Ishikawa (cell line): ENCODE results near the gene NEURL2.

Source experiments
- CEBPB ChIP-seq: IDR thresholded peaks from 2 replicates; pipeline ENCODE4 v1.6.1; 2012
- CREB1 ChIP-seq: IDR thresholded peaks from 2 replicates; pipeline ENCODE4 v1.6.1; 2012; ENCODE audit warnings: low read depth
- EGR1 ChIP-seq: IDR thresholded peaks from 2 replicates; pipeline ENCODE4 v1.6.1; 2012
- EP300 ChIP-seq: IDR thresholded peaks from 2 replicates; pipeline ENCODE4 v1.6.1; 2012; ENCODE audit warnings: borderline replicate concordance
- FOXM1 ChIP-seq: IDR thresholded peaks from 2 replicates; pipeline ENCODE4 v1.6.1; 2012; ENCODE audit warnings: low read depth, borderline replicate concordance
- NFIC ChIP-seq: IDR thresholded peaks from 2 replicates; pipeline ENCODE4 v1.6.1; 2012
- RAD21 ChIP-seq: IDR thresholded peaks from 2 replicates; pipeline ENCODE4 v1.6.1; 2012; ENCODE audit warnings: low read depth
- TAF1 ChIP-seq: IDR thresholded peaks from 2 replicates; pipeline ENCODE4 v1.6.1; 2012; ENCODE audit warnings: low read depth, mild to moderate bottlenecking
- TCF12 ChIP-seq: IDR thresholded peaks from 2 replicates; pipeline ENCODE4 v1.6.1; 2012; ENCODE audit warnings: low read depth
- TEAD4 ChIP-seq: IDR thresholded peaks from 2 replicates; pipeline ENCODE4 v1.6.1; 2012
- YY1 ChIP-seq: IDR thresholded peaks from 2 replicates; pipeline ENCODE4 v1.6.1; 2012; ENCODE audit warnings: low read depth
- ZBTB7A ChIP-seq: IDR thresholded peaks from 2 replicates; pipeline ENCODE4 v1.6.1; 2012; ENCODE audit warnings: low read depth
- TF ChIP-seq, protein P1 (sequence below): IDR thresholded peaks from 2 replicates; pipeline ENCODE4 v1.6.1; 2012; ENCODE audit warnings: low read depth, mild to moderate bottlenecking
- TF ChIP-seq, protein P2 (sequence below): IDR thresholded peaks from 2 replicates; pipeline ENCODE4 v1.6.1; 2012
- TF ChIP-seq, protein P3 (sequence below): IDR thresholded peaks from 2 replicates; pipeline ENCODE4 v1.6.1; 2012

The NEURL2 gene

GRCh38 chr20:45926731-45927070 lies 35.7 kb upstream of the NEURL2 start:
- no peak for TF ChIP-seq TCF12
- no peak for TF ChIP-seq RAD21
- no peak for TF ChIP-seq EP300
- no peak for TF ChIP-seq CREB1
- TF ChIP-seq, protein P1, sequence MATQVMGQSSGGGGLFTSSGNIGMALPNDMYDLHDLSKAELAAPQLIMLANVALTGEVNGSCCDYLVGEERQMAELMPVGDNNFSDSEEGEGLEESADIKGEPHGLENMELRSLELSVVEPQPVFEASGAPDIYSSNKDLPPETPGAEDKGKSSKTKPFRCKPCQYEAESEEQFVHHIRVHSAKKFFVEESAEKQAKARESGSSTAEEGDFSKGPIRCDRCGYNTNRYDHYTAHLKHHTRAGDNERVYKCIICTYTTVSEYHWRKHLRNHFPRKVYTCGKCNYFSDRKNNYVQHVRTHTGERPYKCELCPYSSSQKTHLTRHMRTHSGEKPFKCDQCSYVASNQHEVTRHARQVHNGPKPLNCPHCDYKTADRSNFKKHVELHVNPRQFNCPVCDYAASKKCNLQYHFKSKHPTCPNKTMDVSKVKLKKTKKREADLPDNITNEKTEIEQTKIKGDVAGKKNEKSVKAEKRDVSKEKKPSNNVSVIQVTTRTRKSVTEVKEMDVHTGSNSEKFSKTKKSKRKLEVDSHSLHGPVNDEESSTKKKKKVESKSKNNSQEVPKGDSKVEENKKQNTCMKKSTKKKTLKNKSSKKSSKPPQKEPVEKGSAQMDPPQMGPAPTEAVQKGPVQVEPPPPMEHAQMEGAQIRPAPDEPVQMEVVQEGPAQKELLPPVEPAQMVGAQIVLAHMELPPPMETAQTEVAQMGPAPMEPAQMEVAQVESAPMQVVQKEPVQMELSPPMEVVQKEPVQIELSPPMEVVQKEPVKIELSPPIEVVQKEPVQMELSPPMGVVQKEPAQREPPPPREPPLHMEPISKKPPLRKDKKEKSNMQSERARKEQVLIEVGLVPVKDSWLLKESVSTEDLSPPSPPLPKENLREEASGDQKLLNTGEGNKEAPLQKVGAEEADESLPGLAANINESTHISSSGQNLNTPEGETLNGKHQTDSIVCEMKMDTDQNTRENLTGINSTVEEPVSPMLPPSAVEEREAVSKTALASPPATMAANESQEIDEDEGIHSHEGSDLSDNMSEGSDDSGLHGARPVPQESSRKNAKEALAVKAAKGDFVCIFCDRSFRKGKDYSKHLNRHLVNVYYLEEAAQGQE: no peak
- TF ChIP-seq ZBTB7A: no peak
- TF ChIP-seq CEBPB: no peak
- TF ChIP-seq EGR1: no peak
- TF ChIP-seq NFIC: no peak
- TF ChIP-seq, protein P2, sequence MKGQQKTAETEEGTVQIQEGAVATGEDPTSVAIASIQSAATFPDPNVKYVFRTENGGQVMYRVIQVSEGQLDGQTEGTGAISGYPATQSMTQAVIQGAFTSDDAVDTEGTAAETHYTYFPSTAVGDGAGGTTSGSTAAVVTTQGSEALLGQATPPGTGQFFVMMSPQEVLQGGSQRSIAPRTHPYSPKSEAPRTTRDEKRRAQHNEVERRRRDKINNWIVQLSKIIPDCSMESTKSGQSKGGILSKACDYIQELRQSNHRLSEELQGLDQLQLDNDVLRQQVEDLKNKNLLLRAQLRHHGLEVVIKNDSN: no peak
- no peak for TF ChIP-seq TAF1
- TF ChIP-seq, protein P3, sequence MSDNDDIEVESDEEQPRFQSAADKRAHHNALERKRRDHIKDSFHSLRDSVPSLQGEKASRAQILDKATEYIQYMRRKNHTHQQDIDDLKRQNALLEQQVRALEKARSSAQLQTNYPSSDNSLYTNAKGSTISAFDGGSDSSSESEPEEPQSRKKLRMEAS: no peak
- TF ChIP-seq YY1: no peak
- no peak for TF ChIP-seq TEAD4
- TF ChIP-seq FOXM1: no peak

DNA sequence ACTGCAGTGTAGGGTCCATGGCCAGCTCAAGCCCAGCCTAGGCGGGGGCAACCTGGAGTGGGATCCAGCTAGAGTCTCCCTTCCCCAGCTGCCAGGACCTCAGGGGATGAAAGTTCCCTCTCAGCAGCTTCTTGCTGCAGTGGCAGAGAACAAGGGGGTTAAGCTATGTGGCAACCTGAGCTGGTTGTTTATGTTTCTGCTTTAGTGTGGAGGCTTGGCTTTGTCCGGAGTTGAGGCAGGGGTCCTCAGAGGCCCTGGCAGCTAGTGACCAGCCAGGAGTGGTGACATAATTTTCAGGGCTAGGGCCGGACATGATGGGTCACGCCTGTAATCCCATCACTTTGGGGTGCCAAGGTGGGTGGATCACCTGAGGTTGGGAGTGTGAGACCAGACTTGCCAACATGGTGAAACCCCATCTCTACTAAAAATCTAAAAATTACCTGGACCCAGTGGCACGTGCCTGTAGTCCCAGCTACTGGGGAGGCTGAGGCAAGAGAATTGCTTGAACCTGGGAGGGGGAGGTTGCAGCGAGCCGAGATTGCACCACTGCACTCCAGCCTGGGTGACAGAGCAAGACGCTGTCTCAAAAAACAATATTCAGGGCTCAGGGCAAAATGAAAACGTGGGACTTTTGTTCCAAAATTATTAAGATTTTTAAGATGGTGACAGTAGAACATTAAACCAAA lies 35.0 kb upstream of the NEURL2 start:
- TF ChIP-seq RAD21 (no peak), NFIC (no peak), YY1 (no peak), EGR1 (no peak), CEBPB (no peak), FOXM1 (no peak), TEAD4 (no peak), TAF1 (no peak), EP300 (no peak), TCF12 (no peak), CREB1 (no peak), ZBTB7A (no peak)
- TF ChIP-seq, protein P1: no peak
- TF ChIP-seq, protein P2: no peak
- TF ChIP-seq, protein P3: no peak

DNA sequence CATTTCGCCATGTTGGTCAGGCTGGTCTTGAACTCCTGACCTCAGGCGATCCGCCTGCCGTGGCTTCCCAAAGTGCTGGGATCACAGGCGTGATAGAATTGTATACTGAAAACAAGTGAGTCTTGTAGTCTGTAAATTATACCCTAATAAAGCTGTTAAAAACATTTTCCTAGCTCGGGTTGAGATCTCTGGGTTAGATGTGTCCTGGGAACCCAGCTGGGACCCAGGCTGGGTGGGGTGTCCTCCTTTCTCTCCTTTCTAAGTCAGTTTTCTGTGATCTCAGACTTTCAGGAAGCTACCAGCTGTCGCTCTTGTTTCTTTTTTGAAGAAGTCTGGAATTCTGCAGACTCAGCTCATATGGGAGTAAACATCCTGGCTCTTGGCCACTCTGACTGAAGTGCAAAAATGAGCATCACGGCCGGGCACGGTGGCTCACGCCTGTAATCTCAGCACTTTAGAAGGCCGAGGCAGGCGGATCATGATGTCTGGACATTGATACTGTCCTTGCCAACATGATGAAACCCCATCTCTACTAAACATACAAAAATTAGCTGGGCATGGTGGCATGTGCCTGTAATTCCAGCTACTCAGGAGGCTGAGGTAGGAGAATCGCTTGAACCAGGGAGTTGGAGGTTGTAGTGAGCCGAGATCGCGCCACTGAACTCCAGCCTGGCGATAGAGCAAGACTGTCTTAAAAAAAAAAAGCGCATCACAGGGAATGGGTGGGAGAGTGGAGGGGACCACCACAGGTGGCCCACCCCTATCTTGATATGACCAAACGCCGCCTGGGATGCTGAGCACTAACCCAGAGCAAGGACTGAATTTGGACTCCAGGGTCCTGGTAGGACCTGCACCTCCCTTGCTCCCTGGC lies 33.6 kb upstream of the NEURL2 start:
- TF ChIP-seq CEBPB (no peak), NFIC (no peak), EP300 (no peak), FOXM1 (no peak), ZBTB7A (no peak), TAF1 (no peak), RAD21 (no peak), YY1 (no peak), TCF12 (no peak), EGR1 (no peak), TEAD4 (no peak), CREB1 (no peak)
- TF ChIP-seq, protein P1: no peak
- TF ChIP-seq, protein P2: no peak
